PC-9 (cell line): ENCODE results near the gene EFHB. TPM values are rescaled to one million over a fixed set of nuclear protein-coding genes. Genes with fewer than 3 reads are reported as not detected.

Experiments
- BruUV-seq: library from RNA; stranded (reverse); fragments of 400-500 nt; replicated peaks from 2 replicates; lab custom pipeline; 2021; lab: Mats Ljungman, UMichigan
- CTCF ChIA-PET: fragments of 300-600 bp; sonication (Branson Sonifier 250); formaldehyde crosslinking; loops from one replicate; lab custom pipeline; 2022; ENCODE audit warnings: antibody characterized with exemption; lab: Charles Lee
- POLR2A ChIA-PET: fragments of 300-600 bp; sonication (Branson Sonifier 250); formaldehyde crosslinking; loops from one replicate; lab custom pipeline; 2022; ENCODE audit warnings: antibody characterized with exemption; ENCODE audit not compliant: unreplicated experiment; lab: Charles Lee
- DNase-seq, 2 experiments: peaks; one replicate each; pipeline versions ENCODE4 v3.0.0 to v3.0.0-alpha.2; 2015 to 2022; ENCODE audit warnings: mixed read lengths in 1 of 2
- H2AFZ ChIP-seq: fragments of 200-600 bp; sonication (generic); 2 replicates; pipeline ENCODE4 v1.8.1; 2017; ENCODE audit warnings: antibody characterized with exemption
- H3F3A ChIP-seq: fragments of 200-600 bp; sonication (generic); 2 replicates; pipeline ENCODE4 v1.8.1; 2017; ENCODE audit warnings: antibody characterized with exemption, mild to moderate bottlenecking, low read depth; ENCODE audit not compliant: insufficient read depth
- H3K27ac ChIP-seq: fragments of 200-600 bp; sonication (generic); 2 replicates; pipeline ENCODE4 v1.6.1; 2016; ENCODE audit warnings: mixed run types
- H3K27me3 ChIP-seq: fragments of 200-600 bp; sonication (generic); 2 replicates; pipeline ENCODE4 v1.6.1; 2016; ENCODE audit warnings: low read depth, mixed run types; ENCODE audit not compliant: insufficient read depth
- H3K36me3 ChIP-seq: fragments of 200-600 bp; sonication (generic); 2 replicates; pipeline ENCODE4 v1.6.1; 2016; ENCODE audit warnings: low read depth, mixed run types
- H3K4me1 ChIP-seq: fragments of 200-600 bp; sonication (generic); replicated peaks from 2 replicates; pipeline ENCODE4 v1.6.1; 2016; ENCODE audit warnings: mixed run types; ENCODE audit not compliant: insufficient read depth
- H3K4me2 ChIP-seq: fragments of 200-600 bp; sonication (generic); 2 replicates; pipeline ENCODE4 v1.6.1; 2017; ENCODE audit warnings: mixed run types
- H3K4me3 ChIP-seq: fragments of 200-600 bp; sonication (generic); 2 replicates; pipeline ENCODE4 v1.6.1; 2016; ENCODE audit warnings: mixed run types
- H3K79me2 ChIP-seq: fragments of 200-600 bp; sonication (generic); 2 replicates; pipeline ENCODE4 v1.6.1; 2017; ENCODE audit warnings: low read depth, mixed run types
- H3K9me2 ChIP-seq: fragments of 200-600 bp; sonication (generic); 2 replicates; pipeline ENCODE4 v1.8.1; 2017; ENCODE audit warnings: mild to moderate bottlenecking; ENCODE audit not compliant: insufficient read depth
- H3K9me3 ChIP-seq: fragments of 200-600 bp; sonication (generic); 2 replicates; pipeline ENCODE4 v1.8.1; 2016; ENCODE audit warnings: low read depth; ENCODE audit not compliant: insufficient read depth
- H4K20me1 ChIP-seq: fragments of 200-600 bp; sonication (generic); 2 replicates; pipeline ENCODE4 v1.8.1; 2017; ENCODE audit not compliant: insufficient read depth
- CTCF ChIP-seq: fragments of 200-600 bp; sonication (generic); conservative IDR thresholded peaks from 2 replicates; pipeline ENCODE4 v1.6.1; 2017; ENCODE audit warnings: mixed run types, antibody characterized with exemption, mild to moderate bottlenecking, moderate library complexity
- EZH2 ChIP-seq: fragments of 200-600 bp; sonication (generic); IDR thresholded peaks from 2 replicates; pipeline ENCODE4 v1.8.0; 2017; ENCODE audit warnings: antibody characterized with exemption, low read depth
- intact Hi-C: fragments of 100-400 bp; cut with micrococcal nuclease; formaldehyde crosslinking; loops from one replicate; pipeline ENCODE4 v1.10.0; 2022; ENCODE audit not compliant: unreplicated experiment
- total RNA-seq: library from RNA; stranded (reverse); gene quantifications from 2 replicates; pipeline ENCODE4 v1.2.3, GENCODE V29; 2021

Gene EFHB
- total RNA-seq, 1 experiment from 2014 or later: 2.8 TPM

GRCh38 chr3:19886404-19886803, 47.6 kb downstream of the EFHB start:
- DNase-seq: no peak
- Histone ChIP-seq H3K27ac (no peak overlapping the region), H2AFZ (no peak overlapping the region), H3K9me2 (no peaks in the 10 kb centered on the region; the same call in 1 of the 2 replicates), H3K4me1 (peaks cover 28% of the 10 kb centered on the region), H3K4me3 (no peak overlapping the region), H4K20me1 (no peaks in the 10 kb centered on the region), H3K27me3 (no peaks in the 10 kb centered on the region), H3K36me3 (no peaks in the 10 kb centered on the region), H3K79me2 (no peaks in the 10 kb centered on the region), H3F3A (peaks cover 19% of the 10 kb centered on the region), H3K4me2 (no peak overlapping the region), H3K9me3 (no peaks in the 10 kb centered on the region)
- intact Hi-C loops: loop anchor here (5.0 to 10.0 kb wide), 3 partner anchors 46 to 742 kb away; partner anchors contain the start of genes EFHB and KCNH8
- ChIA-PET CTCF (interaction anchor here (0.5 kb wide), 1 partner anchor 104 kb away, joined by 4 read pairs; no protein-coding TSS in a partner anchor), POLR2A (no interaction called here)
- no TSS peak for BruUV-seq
- TF ChIP-seq CTCF: no peak
- TF ChIP-seq EZH2: no peak

DNA sequence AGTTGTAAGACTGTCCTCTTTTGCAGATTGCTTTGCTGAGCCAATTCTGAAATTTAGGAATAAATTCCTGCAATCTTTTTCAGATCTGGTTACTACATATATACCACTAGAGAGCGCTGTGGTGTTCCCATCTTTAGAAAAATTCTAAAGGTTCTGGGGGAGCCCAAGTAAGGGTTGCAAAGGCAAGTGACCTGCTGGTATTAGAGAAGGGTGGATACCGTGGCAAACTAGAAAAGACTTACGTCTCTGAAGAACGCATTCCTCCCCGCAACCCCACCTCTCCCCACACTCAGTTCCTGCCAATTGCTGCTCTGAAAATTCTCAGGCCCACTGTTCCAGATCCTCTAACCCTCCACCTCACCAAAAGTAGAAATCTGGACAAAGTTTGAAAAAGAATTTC, 48.5 kb downstream of the EFHB start:
- H3K79me2 ChIP-seq: no peaks in the 10 kb centered on the region
- no peak overlapping the region for H3K4me3 ChIP-seq
- peaks cover 28% of the 10 kb centered on the region for H3K4me1 ChIP-seq
- ChIA-PET CTCF (no interaction called here), POLR2A (no interaction called here)
- TF ChIP-seq CTCF: peak; percentile 81
- TF ChIP-seq EZH2: no peak
- H3K36me3 ChIP-seq: no peaks in the 10 kb centered on the region
- H3K9me2 ChIP-seq: no peaks in the 10 kb centered on the region; the same call in 1 of the 2 replicates
- H3K4me2 ChIP-seq: no peak overlapping the region
- H3F3A ChIP-seq: peaks cover 19% of the 10 kb centered on the region
- intact Hi-C loops: loop anchor here (5.0 to 10.0 kb wide), 3 partner anchors 47 to 741 kb away; partner anchors contain the start of genes EFHB and KCNH8
- no peaks in the 10 kb centered on the region for H3K27me3 ChIP-seq
- no peak overlapping the region for H2AFZ ChIP-seq
- no peak overlapping the region for H3K27ac ChIP-seq
- H4K20me1 ChIP-seq: no peaks in the 10 kb centered on the region
- no peak for DNase-seq
- H3K9me3 ChIP-seq: no peaks in the 10 kb centered on the region
- no TSS peak for BruUV-seq

DNA sequence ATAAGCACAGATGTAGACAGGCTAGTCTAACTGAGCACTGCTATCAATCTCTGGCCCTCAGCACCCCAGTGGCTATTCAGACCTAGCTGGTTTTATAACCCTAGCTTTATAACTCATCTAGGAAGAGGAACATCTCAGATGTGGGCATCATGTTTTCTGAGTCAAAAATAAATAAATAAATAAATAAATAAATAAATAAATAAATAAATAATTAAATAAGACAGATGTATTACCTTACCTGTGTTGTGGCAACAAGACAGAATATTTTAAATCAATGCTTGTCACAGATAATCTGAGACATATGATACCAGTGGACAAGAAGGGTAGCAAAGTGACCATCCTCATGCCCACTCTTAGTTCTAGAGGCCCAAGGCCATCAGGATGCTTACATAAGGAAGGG, 52.2 kb downstream of the EFHB start:
- H3K9me2 ChIP-seq: no peaks in the 10 kb centered on the region; the same call in 1 of the 2 replicates
- no peak overlapping the region for H3K4me2 ChIP-seq
- CTCF ChIA-PET: no interaction called here
- H4K20me1 ChIP-seq: no peaks in the 10 kb centered on the region
- BruUV-seq: no TSS peak
- no peak overlapping the region for H2AFZ ChIP-seq
- H3K4me1 ChIP-seq: no peaks in the 10 kb centered on the region
- H3K36me3 ChIP-seq: no peaks in the 10 kb centered on the region
- DNase-seq: no peak
- H3K9me3 ChIP-seq: no peaks in the 10 kb centered on the region
- no peak for TF ChIP-seq EZH2
- no peak for TF ChIP-seq CTCF
- intact Hi-C loops: loop anchor here (10.0 kb wide), 1 partner anchor 737 kb away; the partner anchor contains the start of gene KCNH8
- POLR2A ChIA-PET: no interaction called here
- no peaks in the 10 kb centered on the region for H3K79me2 ChIP-seq
- no peak overlapping the region for H3K27ac ChIP-seq
- no peak overlapping the region for H3K4me3 ChIP-seq
- no peaks in the 10 kb centered on the region for H3K27me3 ChIP-seq
- no peaks in the 10 kb centered on the region for H3F3A ChIP-seq
